Coronary artery (tissue), 2 donors: Measurements from ENCODE around the gene ARHGEF38.

Experiments used
- DNase-seq: peaks from one replicate; pipeline ENCODE4 v3.0.0-alpha.2; 2017; ENCODE audit warnings: low spot score
- H3K27ac ChIP-seq, 2 donors: fragments of 200-600 bp; sonication (generic); one replicate each; pipeline ENCODE4 v1.5.1; 2016 to 2019
- H3K4me3 ChIP-seq: fragments of 200-600 bp; sonication (generic); 2 replicates; pipeline ENCODE4 v1.5.1; 2016; ENCODE audit warnings: mild to moderate bottlenecking, moderate library complexity
- CTCF ChIP-seq: fragments of 200-600 bp; sonication (generic); IDR thresholded peaks from one replicate; pipeline ENCODE4 v1.5.1; 2019; ENCODE audit warnings: antibody characterized with exemption

ARHGEF38 gene

GRCh38 chr4:105572296-105572695, 19.9 kb downstream of the ARHGEF38 start:
- DNase-seq, result no peak
- no peak overlapping the region for H3K27ac ChIP-seq
- H3K4me3 ChIP-seq, result no peak overlapping the region
- TF ChIP-seq CTCF, result no peak

- no peak for DNase-seq
- Histone ChIP-seq H3K4me3 (no peak overlapping the region), H3K27ac (no peak overlapping the region)
- TF ChIP-seq CTCF, result no peak
Observed at GRCh38 chr4:105586638-105587328, 34.4 kb downstream of the ARHGEF38 start.

- Histone ChIP-seq H3K27ac (no peak overlapping the region), H3K4me3 (no peak overlapping the region)
- no peak for TF ChIP-seq CTCF
- DNase-seq, result no peak
Observed at GRCh38 chr4:105587841-105588240, 35.4 kb downstream of the ARHGEF38 start.

- no peak for TF ChIP-seq CTCF
- no peak overlapping the region for H3K4me3 ChIP-seq
- DNase-seq, result no peak
- no peak overlapping the region for H3K27ac ChIP-seq
Observed at GRCh38 chr4:105588252-105588651, 35.8 kb downstream of the ARHGEF38 start.

- no peak for TF ChIP-seq CTCF
- no peak overlapping the region for H3K27ac ChIP-seq
- H3K4me3 ChIP-seq, result no peak overlapping the region
- no peak for DNase-seq
Observed at GRCh38 chr4:105591573-105591972, 39.2 kb downstream of the ARHGEF38 start.

- no peak for DNase-seq
- Histone ChIP-seq H3K4me3 (no peak overlapping the region), H3K27ac (no peak overlapping the region)
- no peak for TF ChIP-seq CTCF
Observed at GRCh38 chr4:105594099-105595010, 41.9 kb downstream of the ARHGEF38 start.
